K562 (cell line): ENCODE data around the gene PAN3.

Source experiments
- ASH1L ChIP-seq: fragments of 450-650 bp; IDR thresholded peaks from 2 replicates; pipeline ENCODE4 v1.6.1; 2018; ENCODE audit warnings: borderline replicate concordance, mild to moderate bottlenecking, low read depth; ENCODE audit not compliant: partially characterized antibody
- ATF3 ChIP-seq, 2 experiments: fragments of 450-650 bp in 1 of 2; sonication (generic) in 1 of 2; formaldehyde crosslinking in 1 of 2; IDR thresholded peaks in 1 of 2; conservative IDR thresholded peaks in 1 of 2; 2 replicates each; pipeline versions ENCODE4 v1.6.1 to v1.8.1; 2016 to 2023; ENCODE audit warnings: mild to moderate bottlenecking in 2 of 2, moderate library complexity in 2 of 2, inconsistent platforms in 1 of 2, missing genetic modification reagents in 1 of 2
- BRD9 ChIP-seq: fragments of 450-650 bp; IDR thresholded peaks from 2 replicates; pipeline ENCODE4 v1.6.1; 2018; ENCODE audit warnings: low read depth; ENCODE audit not compliant: partially characterized antibody
- CREBBP ChIP-seq: IDR thresholded peaks from one replicate; pipeline ENCODE4 v1.6.1; 2012; ENCODE audit warnings: low read depth, mild to moderate bottlenecking, control low read depth, inconsistent platforms, low read length
- CTCF ChIP-seq, 3 experiments: IDR thresholded peaks in 2 of 3; conservative IDR thresholded peaks in 1 of 3; 2 replicates each; pipeline ENCODE4 v1.5.1; 2011 to 2012; ENCODE audit warnings: low read length in 3 of 3, mild to moderate bottlenecking in 3 of 3, control low read depth in 2 of 3, improper control_type of control experiment in 1 of 3, inconsistent platforms in 1 of 3, low read depth in 1 of 3, mixed read lengths in 1 of 3, moderate library complexity in 1 of 3; ENCODE audit not compliant: insufficient read depth in 2 of 3
- ESRRA ChIP-seq: fragments of 450-650 bp; IDR thresholded peaks from 2 replicates; pipeline ENCODE4 v1.6.1; 2014; ENCODE audit warnings: low read depth, mild to moderate bottlenecking, moderate library complexity, borderline replicate concordance
- FOXM1 ChIP-seq, 2 experiments: fragments of 450-650 bp in 1 of 2; sonication (generic) in 1 of 2; formaldehyde crosslinking in 1 of 2; IDR thresholded peaks; 2 replicates each; pipeline versions ENCODE4 v1.6.1 to v1.9.0; 2017 to 2022; ENCODE audit warnings: low read depth in 2 of 2, mild to moderate bottlenecking in 2 of 2, missing genetic modification reagents in 1 of 2, moderate library complexity in 1 of 2
- HLTF ChIP-seq: fragments of 450-650 bp; IDR thresholded peaks from 2 replicates; pipeline ENCODE4 v1.6.1; 2016
- MAFF ChIP-seq: IDR thresholded peaks from 2 replicates; pipeline ENCODE4 v1.6.1; 2012; ENCODE audit warnings: low read length, improper control_type of control experiment
- POLR2A ChIP-seq: fragments of 450-650 bp; conservative IDR thresholded peaks from 2 replicates; pipeline ENCODE4 v1.6.1; 2016
- PYGO2 ChIP-seq: fragments of 450-650 bp; IDR thresholded peaks from 2 replicates; pipeline ENCODE4 v1.6.1; 2016; ENCODE audit warnings: mild to moderate bottlenecking, missing genetic modification characterization, moderate library complexity, missing compliant biosample characterization
- RBFOX2 ChIP-seq: fragments of 200-400 bp; formaldehyde crosslinking; IDR thresholded peaks from 2 replicates; pipeline ENCODE4 v1.6.1; 2017; ENCODE audit warnings: low read depth, mild to moderate bottlenecking, low read length, moderate library complexity
- RBM39 ChIP-seq: fragments of 200-400 bp; formaldehyde crosslinking; optimal IDR thresholded peaks from 2 replicates; pipeline ENCODE3; 2018; ENCODE audit warnings: low read depth, low read length
- SMC3 ChIP-seq: conservative IDR thresholded peaks from 2 replicates; pipeline ENCODE4 v1.6.1; 2011; ENCODE audit warnings: low read depth, low read length, improper control_type of control experiment; ENCODE audit not compliant: insufficient read depth

GRCh38 chr13:28299916-28300315, 161.6 kb downstream of the PAN3 start:
- TF ChIP-seq HLTF (no peak), CTCF (IDR thresholded peaks at IDR 0.05 in 2 of 3, conservative IDR thresholded peaks at IDR 0.05 in 1 of 3; ENCODE audit: insufficient read depth in 2 of 3, low read depth in 1 of 3, low read length in 3 of 3) (no peak), FOXM1 (IDR thresholded peaks at IDR 0.05; ENCODE audit: low read depth) (no peak), FOXM1 (CRISPR knock-in tag; IDR thresholded peaks at IDR 0.05; ENCODE audit: low read depth) (no peak), POLR2A (no peak), ATF3 (IDR thresholded peaks at IDR 0.05) (no peak), ATF3 (CRISPR knock-in tag; conservative IDR thresholded peaks at IDR 0.05) (no peak), ESRRA (no peak), BRD9 (no peak), MAFF (no peak), RBFOX2 (no peak), ASH1L (no peak), CREBBP (no peak), RBM39 (no peak), SMC3 (no peak), PYGO2 (no peak)
